T-cell (primary cell): ENCODE measurements around the gene ITGBL1. TPM values are rescaled to one million over a fixed set of nuclear protein-coding genes. Genes with fewer than 3 reads are reported as not detected.

Experiments used
- ATAC-seq, 4 experiments: fragments of 200-7000 bp in 3 of 4; fragments of 150-1000 bp in 1 of 4; cut with Tn5 transposase; replicated peaks in 1 of 4; 1 replicate in 3 of 4; 2 replicates in 1 of 4; pipeline ENCODE4 v1.10.0; 2021; ENCODE audit warnings: moderate library complexity in 3 of 4, mild to moderate bottlenecking in 2 of 4, moderate number of reproducible peaks in 1 of 4
- CTCF ChIA-PET, 2 donors: fragments of 300-600 bp; sonication (Branson Sonifier 250); formaldehyde crosslinking; loops; one replicate each; lab custom pipeline; 2022; ENCODE audit warnings: antibody characterized with exemption in 2 of 2; lab: Charles Lee
- POLR2A ChIA-PET, 2 donors: fragments of 300-600 bp; sonication (Branson Sonifier 250); formaldehyde crosslinking; loops; one replicate each; lab custom pipeline; 2022; ENCODE audit warnings: antibody characterized with exemption in 2 of 2; lab: Charles Lee
- DNase-seq, 35 experiments: peaks; one replicate each; pipeline versions ENCODE4 v3.0.0 to v3.0.0-alpha.2; 2013 to 2023
- H3K27ac ChIP-seq: one replicate; pipeline ENCODE4 v1.5.1; 2013; ENCODE audit warnings: low read length
- H3K27me3 ChIP-seq, 2 experiments: replicated peaks in 1 of 2; 1 replicate in 1 of 2; 2 replicates in 1 of 2; pipeline versions ENCODE4 v1.6.1 to v1.7.0; 2013; ENCODE audit warnings: low read length in 1 of 2, mixed read lengths in 1 of 2; ENCODE audit not compliant: control insufficient read depth in 2 of 2, insufficient read depth in 2 of 2; ENCODE audit errors: extremely low read depth in 1 of 2
- H3K36me3 ChIP-seq, 2 donors: 1 replicate in 1 of 2; 2 replicates in 1 of 2; pipeline versions ENCODE4 v1.6.1 to v1.7.0; 2013; ENCODE audit warnings: low read length in 1 of 2; ENCODE audit not compliant: control insufficient read depth in 2 of 2, insufficient read depth in 1 of 2; ENCODE audit errors: extremely low read depth in 1 of 2
- H3K4me1 ChIP-seq, 2 experiments: 1 replicate in 1 of 2; 2 replicates in 1 of 2; pipeline versions ENCODE4 v1.6.1 to v1.7.0; 2013; ENCODE audit warnings: low read length in 2 of 2, mixed read lengths in 1 of 2; ENCODE audit not compliant: insufficient read depth in 2 of 2, control insufficient read depth in 1 of 2; ENCODE audit errors: extremely low read depth in 1 of 2
- H3K4me3 ChIP-seq, 2 donors: 1 replicate in 1 of 2; 2 replicates in 1 of 2; pipeline versions ENCODE4 v1.5.1 to v1.7.0; 2013; ENCODE audit warnings: mild to moderate bottlenecking in 2 of 2, low read length in 1 of 2, moderate library complexity in 1 of 2; ENCODE audit not compliant: control insufficient read depth in 1 of 2; ENCODE audit errors: extremely low read depth in 1 of 2
- H3K9me3 ChIP-seq: 2 replicates; pipeline ENCODE4 v1.7.0; 2013
- H3K27ac Mint-ChIP-seq, 2 donors: one replicate each; pipeline ENCODE4 v1.8.0; 2020 to 2021; ENCODE audit warnings: mild to moderate bottlenecking in 2 of 2, mixed read lengths in 2 of 2
- H3K27me3 Mint-ChIP-seq, 2 donors: one replicate each; pipeline ENCODE4 v1.8.0; 2021 to 2022; ENCODE audit warnings: mixed read lengths in 2 of 2
- H3K36me3 Mint-ChIP-seq: one replicate; pipeline ENCODE4 v1.8.0; 2021; ENCODE audit warnings: mixed read lengths
- H3K4me1 Mint-ChIP-seq, 3 donors: one replicate each; pipeline ENCODE4 v1.8.0; 2020 to 2022; ENCODE audit warnings: mixed read lengths in 3 of 3, mild to moderate bottlenecking in 1 of 3
- H3K4me3 Mint-ChIP-seq, 3 donors: one replicate each; pipeline ENCODE4 v1.8.0; 2020 to 2022; ENCODE audit warnings: mild to moderate bottlenecking in 3 of 3, mixed read lengths in 3 of 3, moderate library complexity in 3 of 3
- H3K9me3 Mint-ChIP-seq, 3 donors: one replicate each; pipeline ENCODE4 v1.8.0; 2020 to 2022; ENCODE audit warnings: mixed read lengths in 3 of 3
- WGBS: methylation state at CpG from one replicate; pipeline ENCODE4 v1.1.5; 2013; ENCODE audit warnings: missing lambda C conversion rate; ENCODE audit not compliant: insufficient coverage; 5-methylcytosine and 5-hydroxymethylcytosine counted together
- total RNA-seq, 35 experiments: library from RNA in 6 of 35; stranded (reverse) in 6 of 35; fragments of 120-200 nt in 1 of 35; gene quantifications; one replicate each; pipeline versions ENCODE4 v1.2.1 to v1.2.4 and lab custom pipeline; 2013 to 2026

ITGBL1 gene
- total RNA-seq, 5 donors from 2014 or later (not counting 1 experiment from before 2014, with no cell fraction given), result not detected

GRCh38 chr13:101695870-101696516, 243.5 kb downstream of the ITGBL1 start:
- H3K4me1 Mint-ChIP-seq, result no peaks in the 10 kb centered on the region
- Histone ChIP-seq H3K36me3 (no peaks in the 10 kb centered on the region), H3K9me3 (no peaks in the 10 kb centered on the region), H3K27me3 (peaks cover under 1 to 2% of the 10 kb centered on the region in 2 experiments), H3K27ac (no peak overlapping the region), H3K4me1 (no peaks in the 10 kb centered on the region), H3K4me3 (no peak overlapping the region)
- POLR2A ChIA-PET, result no interaction called here
- peaks cover 9 to 14% of the 10 kb centered on the region in 2 donors for H3K27me3 Mint-ChIP-seq
- H3K27ac Mint-ChIP-seq, result no peak overlapping the region
- no peak overlapping the region for H3K4me3 Mint-ChIP-seq
- no peak for ATAC-seq
- WGBS, result 80% methylated on average over 1 of the region's 4 CpGs
- CTCF ChIA-PET, result no interaction called here
- no peaks in the 10 kb centered on the region for H3K9me3 Mint-ChIP-seq
- no peak for DNase-seq
- no peaks in the 10 kb centered on the region for H3K36me3 Mint-ChIP-seq

- no peaks in the 10 kb centered on the region for H3K9me3 ChIP-seq
- H3K4me3 Mint-ChIP-seq, result no peak overlapping the region
- H3K27me3 Mint-ChIP-seq, result peaks cover 9 to 14% of the 10 kb centered on the region in 2 donors
- ATAC-seq, result no peak
- CTCF ChIA-PET, result no interaction called here
- no peaks in the 10 kb centered on the region for H3K36me3 ChIP-seq
- WGBS, result 56% methylated on average over 2 of the region's 3 CpGs
- H3K4me1 ChIP-seq, result no peaks in the 10 kb centered on the region
- DNase-seq, result no peak
- no peak overlapping the region for H3K27ac ChIP-seq
- no peaks in the 10 kb centered on the region for H3K36me3 Mint-ChIP-seq
- no peaks in the 10 kb centered on the region for H3K4me1 Mint-ChIP-seq
- no peak overlapping the region for H3K27ac Mint-ChIP-seq
- no peaks in the 10 kb centered on the region for H3K9me3 Mint-ChIP-seq
- no peaks in the 10 kb centered on the region for H3K27me3 ChIP-seq
- H3K4me3 ChIP-seq, result no peak overlapping the region
- POLR2A ChIA-PET, result no interaction called here
These were observed 245.3 kb downstream of the ITGBL1 start for GRCh38 chr13:101697745-101698144.

DNA sequence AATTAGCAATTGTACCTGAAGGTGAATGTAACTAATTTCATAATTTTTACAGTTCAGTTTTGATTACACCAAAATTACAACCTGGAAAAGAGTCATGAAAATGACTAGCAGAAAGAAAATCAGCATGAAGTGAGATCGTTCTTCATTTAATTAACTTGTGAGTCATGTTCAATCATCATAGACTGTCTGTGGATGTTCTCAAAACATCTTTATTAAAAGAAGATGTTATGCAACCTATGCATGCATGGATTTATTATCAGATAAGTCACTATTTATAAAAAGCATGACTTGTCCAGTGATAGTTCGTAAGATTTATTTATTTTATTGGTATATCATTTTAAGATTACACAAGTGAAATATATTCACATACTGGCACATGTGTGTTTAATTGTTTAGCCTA, 245.9 kb downstream of the ITGBL1 start:
- POLR2A ChIA-PET, result no interaction called here
- H3K27me3 ChIP-seq, result no peaks in the 10 kb centered on the region
- no peak for DNase-seq
- no peaks in the 10 kb centered on the region for H3K36me3 Mint-ChIP-seq
- H3K27ac ChIP-seq, result no peak overlapping the region
- no peaks in the 10 kb centered on the region for H3K4me1 ChIP-seq
- H3K27me3 Mint-ChIP-seq, result peaks cover 9 to 14% of the 10 kb centered on the region in 2 donors
- H3K36me3 ChIP-seq, result no peaks in the 10 kb centered on the region
- CTCF ChIA-PET, result no interaction called here
- H3K4me1 Mint-ChIP-seq, result no peaks in the 10 kb centered on the region
- no peak overlapping the region for H3K4me3 Mint-ChIP-seq
- no peaks in the 10 kb centered on the region for H3K9me3 Mint-ChIP-seq
- H3K4me3 ChIP-seq, result no peak overlapping the region
- no CpG with 5 or more reads among the region's 2 CpGs for WGBS
- ATAC-seq, result no peak
- no peaks in the 10 kb centered on the region for H3K9me3 ChIP-seq
- H3K27ac Mint-ChIP-seq, result no peak overlapping the region

GRCh38 chr13:101700598-101700997, 248.1 kb downstream of the ITGBL1 start:
- no peaks in the 10 kb centered on the region for H3K36me3 ChIP-seq
- Mint-ChIP-seq H3K4me3 (no peak overlapping the region), H3K4me1 (no peaks in the 10 kb centered on the region), H3K27ac (no peak overlapping the region), H3K36me3 (no peaks in the 10 kb centered on the region), H3K9me3 (no peaks in the 10 kb centered on the region), H3K27me3 (peaks cover 3 to 6% of the 10 kb centered on the region in 2 donors)
- H3K4me3 ChIP-seq, result no peak overlapping the region
- no peaks in the 10 kb centered on the region for H3K4me1 ChIP-seq
- H3K27me3 ChIP-seq, result peaks cover 0 to 3% of the 10 kb centered on the region in 2 experiments
- no peaks in the 10 kb centered on the region for H3K9me3 ChIP-seq
- WGBS, result 89% methylated on average over 1 of the region's 3 CpGs
- DNase-seq, result no peak
- no peak overlapping the region for H3K27ac ChIP-seq
- ChIA-PET POLR2A (no interaction called here), CTCF (no interaction called here)
- ATAC-seq, result no peak

DNA sequence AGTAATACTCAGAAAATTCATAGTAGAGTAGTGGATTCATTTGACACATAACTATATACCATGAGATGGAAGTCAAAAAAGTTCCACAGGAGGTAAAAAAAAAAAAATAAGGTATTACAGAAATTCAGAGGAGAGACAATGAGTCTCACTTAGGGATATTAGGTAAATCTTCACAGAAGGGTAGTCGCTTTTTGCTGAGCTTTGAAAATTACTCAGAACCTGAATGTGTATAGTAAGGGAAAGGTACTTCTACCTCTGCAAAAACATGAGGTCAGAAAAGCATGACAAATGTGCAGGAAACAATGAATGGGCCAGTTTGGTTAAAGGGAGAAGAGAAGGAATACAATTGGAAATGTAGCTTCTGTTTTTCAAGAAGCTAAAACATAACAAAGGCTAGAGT, 250.6 kb downstream of the ITGBL1 start:
- Mint-ChIP-seq H3K27ac (no peak overlapping the region), H3K36me3 (no peaks in the 10 kb centered on the region), H3K27me3 (peaks cover 5 to 6% of the 10 kb centered on the region in 2 donors), H3K4me1 (peaks cover 9 to 10% (median 10%) of the 10 kb centered on the region in 3 donors), H3K9me3 (no peaks in the 10 kb centered on the region), H3K4me3 (no peak overlapping the region)
- DNase-seq (no peak), ATAC-seq (no peak)
- H3K4me3 ChIP-seq, result no peak overlapping the region
- peaks cover 0 to 3% of the 10 kb centered on the region in 2 experiments for H3K27me3 ChIP-seq
- no peaks in the 10 kb centered on the region for H3K36me3 ChIP-seq
- WGBS, result 100% methylated on average over 1 of the region's 1 CpG
- no peak overlapping the region for H3K27ac ChIP-seq
- POLR2A ChIA-PET, result interaction anchor here in 1 of 2 donors (0.8 kb wide), 1 partner anchor 1568 kb away, joined by 5 read pairs; no protein-coding TSS in a partner anchor
- no peaks in the 10 kb centered on the region for H3K9me3 ChIP-seq
- H3K4me1 ChIP-seq, result no peaks in the 10 kb centered on the region
- CTCF ChIA-PET, result no interaction called here

- Histone ChIP-seq H3K27ac (no peak overlapping the region), H3K9me3 (no peaks in the 10 kb centered on the region), H3K27me3 (peaks cover 0 to 3% of the 10 kb centered on the region in 2 experiments), H3K4me3 (no peak overlapping the region), H3K36me3 (no peaks in the 10 kb centered on the region), H3K4me1 (no peaks in the 10 kb centered on the region)
- Mint-ChIP-seq H3K4me3 (no peak overlapping the region), H3K4me1 (peaks cover 9 to 10% (median 10%) of the 10 kb centered on the region in 3 donors), H3K36me3 (no peaks in the 10 kb centered on the region), H3K27me3 (peaks cover 4 to 10% of the 10 kb centered on the region in 2 donors), H3K27ac (no peak overlapping the region), H3K9me3 (no peaks in the 10 kb centered on the region)
- POLR2A ChIA-PET, result interaction anchor here in 1 of 2 donors (0.6 kb wide), 1 partner anchor 31 kb away, joined by 3 read pairs; no protein-coding TSS in a partner anchor
- DNase-seq (no peak), ATAC-seq (no peak)
- CTCF ChIA-PET, result no interaction called here
- WGBS, result 58% methylated on average over 2 of the region's 3 CpGs
These were observed 251.4 kb downstream of the ITGBL1 start for GRCh38 chr13:101703838-101704237.
